ENCODE data around the gene TGFBR3L.
"Not testable (repeated sequence)": the region's sequence is repeated elsewhere in the genome, so short reads cannot be mapped to it uniquely, and the experiment has no call there.

Gene TGFBR3L

GRCh38 chr19:7879111-7879807, 35.4 kb upstream of the TGFBR3L start:
- in situ Hi-C loops (cut with MboI; ENCODE audit: low sequenced_read_pairs): no loop called here

- in situ Hi-C loops (cut with MboI; ENCODE audit: low sequenced_read_pairs): no loop called here
Measured at GRCh38 chr19:7879836-7880235, 34.8 kb upstream of the TGFBR3L start.

GRCh38 chr19:7881910-7882309, 32.7 kb upstream of the TGFBR3L start:
- in situ Hi-C loops (cut with MboI; ENCODE audit: low sequenced_read_pairs): no loop called here

GRCh38 chr19:7883105-7883504, 31.5 kb upstream of the TGFBR3L start:
- in situ Hi-C loops (cut with MboI; ENCODE audit: low sequenced_read_pairs): no loop called here

- in situ Hi-C loops (cut with MboI; ENCODE audit: low sequenced_read_pairs): no loop called here
Measured at GRCh38 chr19:7883796-7884570, 30.6 kb upstream of the TGFBR3L start.

GRCh38 chr19:7885818-7886217, 28.8 kb upstream of the TGFBR3L start:
- in situ Hi-C loops (cut with MboI; ENCODE audit: low sequenced_read_pairs): no loop called here

- in situ Hi-C loops (cut with MboI; ENCODE audit: low sequenced_read_pairs): no loop called here
Measured at GRCh38 chr19:7887408-7888144, 27.1 kb upstream of the TGFBR3L start.

- in situ Hi-C loops (cut with MboI; ENCODE audit: low sequenced_read_pairs): no loop called here
Measured at GRCh38 chr19:7888145-7888825, 26.3 kb upstream of the TGFBR3L start, which contains the start of gene LRRC8E. TSS of gene LRRC8E (plus strand) at chr19:7888510. CDS start at chr19:7895604, 7,094 bp downstream.

- in situ Hi-C loops (cut with MboI; ENCODE audit: low sequenced_read_pairs): no loop called here
Measured at GRCh38 chr19:7888826-7889217, 25.8 kb upstream of the TGFBR3L start.

GRCh38 chr19:7893362-7894101, 21.1 kb upstream of the TGFBR3L start:
- in situ Hi-C loops (cut with MboI; ENCODE audit: low sequenced_read_pairs): not testable (repeated sequence)

GRCh38 chr19:7894612-7895309, 19.9 kb upstream of the TGFBR3L start:
- in situ Hi-C loops (cut with MboI; ENCODE audit: low sequenced_read_pairs): no loop called here

GRCh38 chr19:7895565-7895964, 19.1 kb upstream of the TGFBR3L start:
- in situ Hi-C loops (cut with MboI; ENCODE audit: low sequenced_read_pairs): no loop called here

- in situ Hi-C loops (cut with MboI; ENCODE audit: low sequenced_read_pairs): no loop called here
Measured at GRCh38 chr19:7897292-7897691, 17.3 kb upstream of the TGFBR3L start.

- in situ Hi-C loops (cut with MboI; ENCODE audit: low sequenced_read_pairs): no loop called here
Measured at GRCh38 chr19:7898967-7899366, 15.7 kb upstream of the TGFBR3L start.

- in situ Hi-C loops (cut with MboI; ENCODE audit: low sequenced_read_pairs): no loop called here
Measured at GRCh38 chr19:7899751-7900378, 14.8 kb upstream of the TGFBR3L start.

- in situ Hi-C loops (cut with MboI; ENCODE audit: low sequenced_read_pairs): no loop called here
Measured at GRCh38 chr19:7900401-7900870, 14.2 kb upstream of the TGFBR3L start.

- in situ Hi-C loops (cut with MboI; ENCODE audit: low sequenced_read_pairs): no loop called here
Measured at GRCh38 chr19:7900931-7901330, 13.7 kb upstream of the TGFBR3L start.

- in situ Hi-C loops (cut with MboI; ENCODE audit: low sequenced_read_pairs): no loop called here
Measured at GRCh38 chr19:7901337-7901736, 13.3 kb upstream of the TGFBR3L start.

GRCh38 chr19:7902796-7903243, 11.8 kb upstream of the TGFBR3L start:
- in situ Hi-C loops (cut with MboI; ENCODE audit: low sequenced_read_pairs): no loop called here

Measured in HL-60/S4 treated with retinoic acid at 250 ng/mL for 4 days and 3 days (cell line).